Suprapubic skin (tissue), 4 donors: ENCODE data around the gene PYGB.

ENCODE experiments used
- CTCF ChIP-seq, 2 donors: fragments of 200-600 bp in 1 of 2; fragments of 450-650 bp in 1 of 2; sonication (generic) in 1 of 2; IDR thresholded peaks; one replicate each; pipeline ENCODE4 v1.5.1; 2016 to 2019; ENCODE audit warnings: antibody characterized with exemption in 2 of 2, mild to moderate bottlenecking in 1 of 2, moderate library complexity in 1 of 2
- POLR2A ChIP-seq, 2 donors: fragments of 450-650 bp; IDR thresholded peaks; one replicate each; pipeline ENCODE4 v1.6.1; 2017; ENCODE audit warnings: antibody characterized with exemption in 2 of 2, mild to moderate bottlenecking in 2 of 2, moderate library complexity in 2 of 2
- POLR2AphosphoS5 ChIP-seq, 3 donors: sonication (generic); formaldehyde crosslinking; IDR thresholded peaks; one replicate each; pipeline ENCODE4 v1.6.1; 2017; ENCODE audit warnings: antibody characterized with exemption in 3 of 3

GRCh38 chr20:25297141-25297905, 49.4 kb downstream of the PYGB start:
- no peak for TF ChIP-seq POLR2A (IDR thresholded peaks at IDR 0.05)
- no peak for TF ChIP-seq POLR2AphosphoS5 (IDR thresholded peaks at IDR 0.05)
- TF ChIP-seq CTCF (IDR thresholded peaks at IDR 0.05): no peak
